Effector memory CD8-positive, alpha-beta T cell (primary cell): Measurements from ENCODE around the gene ZGPAT.

Experiments
- ATAC-seq: fragments of 150-1000 bp; cut with Tn5 transposase; replicated peaks from 2 replicates; pipeline ENCODE4 v1.10.0; 2021; ENCODE audit warnings: mild to moderate bottlenecking, moderate library complexity
- DNase-seq, 3 experiments: peaks; one replicate each; pipeline ENCODE4 v3.0.0; 2021
- H3K27ac Mint-ChIP-seq, 2 donors: one replicate each; pipeline ENCODE4 v1.8.0; 2022; ENCODE audit warnings: mild to moderate bottlenecking in 2 of 2, mixed read lengths in 2 of 2, moderate library complexity in 2 of 2
- H3K27me3 Mint-ChIP-seq, 2 donors: one replicate each; pipeline ENCODE4 v1.8.0; 2022; ENCODE audit warnings: mixed read lengths in 2 of 2
- H3K36me3 Mint-ChIP-seq: one replicate; pipeline ENCODE4 v1.8.0; 2022; ENCODE audit warnings: mild to moderate bottlenecking, moderate library complexity, mixed read lengths; ENCODE audit not compliant: insufficient read depth
- H3K4me1 Mint-ChIP-seq, 2 donors: one replicate each; pipeline ENCODE4 v1.8.0; 2022; ENCODE audit warnings: low read depth in 2 of 2, mixed read lengths in 2 of 2
- H3K4me3 Mint-ChIP-seq, 2 donors: one replicate each; pipeline ENCODE4 v1.8.0; 2022; ENCODE audit warnings: mild to moderate bottlenecking in 2 of 2, mixed read lengths in 2 of 2, moderate library complexity in 2 of 2
- H3K9me3 Mint-ChIP-seq, 2 donors: one replicate each; pipeline ENCODE4 v1.8.0; 2022; ENCODE audit warnings: mixed read lengths in 2 of 2

The ZGPAT gene

DNA sequence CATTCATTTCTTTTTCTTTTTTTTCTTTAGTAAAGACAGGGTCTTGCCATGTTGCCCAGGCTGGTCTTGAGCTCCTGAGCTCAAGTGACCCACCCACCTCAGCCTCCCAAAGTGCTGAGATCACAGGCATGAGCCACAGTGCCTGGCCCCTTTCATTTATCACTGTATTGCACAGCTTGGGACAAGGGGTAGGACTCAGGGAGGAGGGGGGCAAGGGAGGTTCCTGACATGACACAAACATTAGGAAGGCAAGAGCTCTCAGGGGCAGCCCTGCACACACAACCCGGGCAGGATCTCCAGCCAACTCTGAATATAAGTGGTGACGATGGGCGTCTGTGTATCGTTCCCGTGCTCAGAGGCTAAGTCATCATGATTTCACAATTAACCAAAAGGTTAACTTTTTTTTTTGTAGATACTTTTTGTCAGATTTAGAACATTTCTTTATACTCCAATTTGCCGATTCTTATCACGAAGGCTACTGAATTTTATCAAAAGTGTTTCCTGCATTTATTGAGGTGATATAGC lies 51.6 kb downstream of the ZGPAT start:
- DNase-seq = no peak
- no peak overlapping the region for H3K27ac Mint-ChIP-seq
- H3K4me1 Mint-ChIP-seq = peaks cover 26% of the 10 kb centered on the region in 2 donors
- no peaks in the 10 kb centered on the region for H3K9me3 Mint-ChIP-seq
- H3K4me3 Mint-ChIP-seq = peak overlapping the region in 1 of 2 donors; percentile 2
- H3K36me3 Mint-ChIP-seq = peaks cover 3% of the 10 kb centered on the region
- H3K27me3 Mint-ChIP-seq = no peaks in the 10 kb centered on the region
- no peak for ATAC-seq

DNA sequence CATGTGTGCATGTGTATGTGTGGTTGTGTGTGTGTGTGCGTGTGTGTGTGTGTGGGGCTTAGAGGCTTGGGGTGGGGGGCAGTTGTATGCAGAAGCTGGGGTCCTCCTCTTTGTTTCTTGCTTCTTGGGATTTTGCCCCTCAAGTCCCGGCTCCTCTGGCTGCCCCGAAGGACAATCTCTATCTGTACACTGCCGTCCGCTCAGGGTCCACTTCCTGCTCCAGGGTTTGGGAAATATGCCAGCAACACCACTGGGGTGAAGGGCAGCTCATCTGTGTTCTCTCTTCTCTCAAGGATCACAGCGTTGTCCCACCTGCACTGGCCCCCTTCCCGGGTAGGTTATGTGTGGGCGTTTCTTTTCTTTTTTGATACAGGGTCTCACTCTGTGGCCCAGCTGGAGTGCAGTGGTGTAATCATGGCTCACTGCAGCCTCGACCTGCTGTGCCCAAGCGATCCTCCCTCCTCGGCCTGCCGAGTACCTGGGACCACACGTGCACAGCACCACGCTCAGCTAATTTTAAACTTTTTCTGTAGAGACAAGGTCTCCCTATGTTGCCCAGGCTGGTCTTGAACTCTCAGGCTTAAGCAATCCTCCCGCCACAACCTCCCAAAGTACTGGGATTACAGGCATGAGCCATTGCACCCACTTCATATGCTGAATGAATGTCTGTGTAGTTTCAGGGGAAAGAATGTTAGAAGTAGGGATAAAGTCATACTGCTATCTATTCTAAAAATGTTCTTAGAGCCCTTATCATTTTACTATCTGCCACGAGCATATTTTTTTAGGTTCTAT lies 57.4 kb downstream of the ZGPAT start:
- Mint-ChIP-seq H3K4me1 (peaks cover 0 to 2% of the 10 kb centered on the region in 2 donors), H3K9me3 (no peaks in the 10 kb centered on the region)
- no peak for ATAC-seq

DNA sequence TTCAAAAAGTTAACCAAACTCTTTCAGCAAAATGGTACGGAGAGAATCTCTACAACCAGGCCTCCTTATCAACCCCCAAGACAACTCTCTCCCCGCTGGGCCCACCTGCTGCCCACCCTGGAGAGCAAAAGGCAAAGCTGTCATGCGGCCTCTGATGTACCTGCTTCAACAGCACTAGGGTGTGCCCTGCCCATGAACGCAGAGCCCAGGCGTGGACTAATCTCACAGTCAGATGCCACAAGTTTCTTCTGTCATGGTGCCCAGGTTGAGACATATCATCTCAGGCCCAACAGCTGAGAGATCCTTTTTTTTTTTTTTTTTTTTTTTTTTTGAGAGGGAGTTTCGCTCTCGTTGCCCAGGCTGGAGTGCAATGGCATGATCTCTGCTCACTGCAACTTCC lies 58.1 kb downstream of the ZGPAT start:
- DNase-seq = no peak
- Mint-ChIP-seq H3K27me3 (peaks cover 0 to 7% of the 10 kb centered on the region in 2 donors), H3K4me3 (no peak overlapping the region), H3K4me1 (peaks cover 0 to 2% of the 10 kb centered on the region in 2 donors), H3K9me3 (no peaks in the 10 kb centered on the region), H3K36me3 (no peaks in the 10 kb centered on the region), H3K27ac (no peak overlapping the region)
- no peak for ATAC-seq

More for the DNA sequence above, 57.4 kb downstream of the ZGPAT start:
- Mint-ChIP-seq H3K27ac (no peak overlapping the region), H3K4me3 (no peak overlapping the region), H3K36me3 (no peaks in the 10 kb centered on the region), H3K27me3 (peaks cover 0 to 7% of the 10 kb centered on the region in 2 donors)
- no peak for DNase-seq

DNA sequence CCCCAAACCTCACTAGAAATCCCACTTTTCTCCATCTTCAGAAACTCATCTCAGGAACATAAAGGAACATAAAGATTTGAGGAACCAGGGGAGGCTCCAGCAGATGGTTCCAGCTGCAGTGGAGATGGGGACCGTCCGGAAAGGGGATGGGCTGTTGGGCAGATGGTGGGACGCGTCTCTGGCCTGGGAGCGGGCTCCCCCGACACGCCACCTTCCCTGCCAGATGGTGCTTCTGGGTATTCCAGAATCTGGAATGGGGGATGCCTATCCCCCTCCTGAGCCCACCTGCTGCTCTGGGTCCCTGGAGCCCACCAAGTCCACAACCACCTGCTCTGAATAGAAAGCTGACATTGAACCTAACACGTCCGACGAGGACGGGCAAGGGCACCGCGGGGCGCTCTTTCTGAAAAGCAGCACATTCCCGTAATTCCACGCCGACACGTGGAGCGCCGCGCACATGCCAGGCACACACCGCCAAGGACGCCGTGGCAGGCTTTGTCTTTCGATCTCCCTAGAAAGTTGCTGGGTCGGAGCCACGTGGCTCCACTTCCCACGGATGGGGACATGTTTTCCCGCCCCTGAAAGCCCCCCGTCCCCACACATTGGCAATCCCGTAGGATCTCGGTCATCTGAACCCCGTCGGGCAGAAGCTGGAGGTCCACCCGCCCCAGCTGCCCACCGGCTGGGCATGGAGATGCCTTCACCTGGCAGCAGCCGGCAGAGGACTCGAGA lies 59.0 kb downstream of the ZGPAT start:
- H3K27ac Mint-ChIP-seq = no peak overlapping the region
- no peak overlapping the region for H3K4me3 Mint-ChIP-seq
- H3K36me3 Mint-ChIP-seq = no peaks in the 10 kb centered on the region
- peaks cover 0 to 7% of the 10 kb centered on the region in 2 donors for H3K27me3 Mint-ChIP-seq
- DNase-seq (no peak), ATAC-seq (no peak)
- peaks cover 0 to under 1% of the 10 kb centered on the region in 2 donors for H3K4me1 Mint-ChIP-seq
- H3K9me3 Mint-ChIP-seq = no peaks in the 10 kb centered on the region

DNA sequence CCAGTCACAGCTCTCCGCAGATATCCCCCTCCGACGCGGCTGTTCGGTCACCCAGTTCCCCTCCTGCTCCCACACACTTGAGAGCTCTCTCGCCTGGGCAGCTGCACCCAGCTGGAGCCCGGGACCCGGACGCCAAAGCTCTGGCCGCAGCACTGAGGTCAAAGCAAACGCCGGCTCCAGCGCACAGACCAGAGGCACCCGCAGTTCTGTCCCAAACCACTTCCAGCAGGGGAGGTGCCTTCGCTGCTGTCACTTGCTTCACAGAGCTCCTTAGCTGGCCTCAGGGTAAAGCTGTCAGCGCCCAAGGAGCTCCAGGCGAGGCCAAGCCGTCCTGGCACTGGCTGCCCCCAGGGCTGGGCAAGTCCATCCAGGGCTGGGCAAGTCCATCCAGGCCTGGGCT lies 59.6 kb downstream of the ZGPAT start:
- ATAC-seq = no peak
- DNase-seq = no peak
- Mint-ChIP-seq H3K9me3 (no peaks in the 10 kb centered on the region), H3K27me3 (peaks cover 0 to 7% of the 10 kb centered on the region in 2 donors), H3K4me3 (no peak overlapping the region), H3K36me3 (no peaks in the 10 kb centered on the region), H3K27ac (no peak overlapping the region), H3K4me1 (no peaks in the 10 kb centered on the region)

DNA sequence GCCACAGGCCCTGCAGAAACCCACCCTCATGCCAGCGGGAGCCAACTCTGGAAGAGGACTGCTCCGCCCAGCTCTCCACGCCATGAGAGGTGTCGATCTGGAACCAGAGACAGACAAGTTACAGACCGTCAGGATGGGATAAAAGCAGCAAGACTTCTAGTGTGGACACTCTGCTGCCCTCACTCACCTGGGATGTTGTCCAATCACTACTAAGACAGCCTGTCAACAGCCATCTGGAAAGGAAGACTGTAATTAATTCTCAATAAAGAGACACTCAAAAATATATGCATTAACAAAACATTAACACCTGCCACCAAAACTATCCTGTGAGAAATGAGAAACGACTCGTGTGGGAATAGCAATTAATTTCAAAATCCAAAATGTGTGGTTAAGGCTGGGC lies 60.0 kb downstream of the ZGPAT start:
- no peak for DNase-seq
- no peak for ATAC-seq
- Mint-ChIP-seq H3K4me1 (no peaks in the 10 kb centered on the region), H3K27me3 (peaks cover 0 to 7% of the 10 kb centered on the region in 2 donors), H3K27ac (no peak overlapping the region), H3K36me3 (peaks cover 2% of the 10 kb centered on the region), H3K9me3 (no peaks in the 10 kb centered on the region), H3K4me3 (no peak overlapping the region)

DNA sequence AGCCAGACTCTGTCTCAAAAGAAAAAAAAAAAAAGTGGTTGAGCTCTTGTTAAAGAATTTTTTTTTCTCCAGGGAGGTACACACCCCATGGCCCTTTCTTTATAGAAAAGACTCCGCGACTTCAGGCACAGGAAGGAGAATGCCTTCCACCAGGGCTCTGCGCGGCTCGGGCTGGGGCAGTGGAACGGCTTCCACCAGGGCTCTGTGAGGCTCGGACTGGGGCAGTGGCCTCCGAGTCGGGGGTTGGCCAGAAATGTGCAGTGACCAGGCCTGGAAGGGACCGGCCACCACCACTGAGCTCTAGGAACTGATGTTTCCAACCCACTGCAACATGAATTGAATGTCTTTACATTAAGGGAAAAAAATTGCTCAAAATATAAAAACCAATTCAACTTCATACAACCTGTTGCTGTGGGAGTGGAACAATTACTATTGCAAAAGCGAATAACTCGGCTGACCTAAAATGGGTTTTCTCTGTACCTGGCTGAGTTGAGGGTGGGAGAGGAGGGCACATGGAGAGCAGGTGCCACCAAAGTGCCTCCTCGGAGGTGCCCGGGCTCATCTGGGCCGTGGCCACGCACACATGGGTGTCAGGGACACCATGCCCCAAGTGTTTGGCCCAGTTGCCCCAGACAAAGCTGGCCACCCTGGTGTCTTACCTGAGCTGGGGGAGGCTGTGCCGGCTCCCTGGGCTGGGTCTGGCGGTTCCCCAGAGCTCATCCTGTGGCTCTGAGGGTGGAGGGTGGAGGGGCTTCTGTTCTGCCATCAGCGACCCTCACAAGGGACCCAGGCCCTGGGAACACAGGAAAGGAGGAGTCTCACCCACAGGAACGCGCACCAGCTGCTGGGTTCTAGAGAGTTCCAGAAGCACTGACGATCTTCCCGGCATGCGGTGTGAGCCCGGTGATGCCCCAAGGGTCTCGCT lies 61.0 kb downstream of the ZGPAT start:
- DNase-seq (no peak), ATAC-seq (no peak)
- no peak overlapping the region for H3K4me3 Mint-ChIP-seq
- no peaks in the 10 kb centered on the region for H3K4me1 Mint-ChIP-seq
- peaks cover 0 to 7% of the 10 kb centered on the region in 2 donors for H3K27me3 Mint-ChIP-seq
- H3K27ac Mint-ChIP-seq = no peak overlapping the region
- peaks cover 2% of the 10 kb centered on the region for H3K36me3 Mint-ChIP-seq
- no peaks in the 10 kb centered on the region for H3K9me3 Mint-ChIP-seq

DNA sequence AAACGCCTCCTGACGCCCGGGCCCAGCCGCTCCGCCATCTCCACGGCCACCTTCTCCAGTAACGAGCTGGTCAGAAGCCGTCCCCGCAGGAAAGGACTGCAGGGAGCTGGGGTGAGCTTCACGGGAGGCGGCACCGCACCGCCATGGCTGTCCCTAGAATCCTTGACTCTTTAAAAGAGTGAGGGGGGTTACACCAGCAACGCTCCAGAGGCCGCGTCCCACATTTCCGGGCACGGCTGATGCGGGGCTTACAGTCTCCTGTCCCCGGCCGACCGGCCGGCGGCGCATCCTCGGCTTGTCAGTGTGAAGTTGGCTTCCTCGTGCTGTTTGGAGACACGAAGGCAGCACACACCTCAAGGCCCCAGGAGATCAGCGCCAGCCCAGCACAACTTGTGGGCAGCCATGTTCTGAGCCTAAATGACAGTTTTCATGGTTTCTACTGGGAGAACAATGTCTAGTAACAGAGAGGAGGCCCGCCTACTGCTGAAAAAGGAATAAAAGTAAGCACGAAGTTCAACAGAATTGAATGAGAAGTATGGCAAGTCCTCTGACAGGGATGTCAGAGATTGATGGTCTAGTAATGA lies 62.1 kb downstream of the ZGPAT start:
- H3K36me3 Mint-ChIP-seq = peaks cover 2% of the 10 kb centered on the region
- DNase-seq = no peak
- H3K4me3 Mint-ChIP-seq = no peak overlapping the region

DNA sequence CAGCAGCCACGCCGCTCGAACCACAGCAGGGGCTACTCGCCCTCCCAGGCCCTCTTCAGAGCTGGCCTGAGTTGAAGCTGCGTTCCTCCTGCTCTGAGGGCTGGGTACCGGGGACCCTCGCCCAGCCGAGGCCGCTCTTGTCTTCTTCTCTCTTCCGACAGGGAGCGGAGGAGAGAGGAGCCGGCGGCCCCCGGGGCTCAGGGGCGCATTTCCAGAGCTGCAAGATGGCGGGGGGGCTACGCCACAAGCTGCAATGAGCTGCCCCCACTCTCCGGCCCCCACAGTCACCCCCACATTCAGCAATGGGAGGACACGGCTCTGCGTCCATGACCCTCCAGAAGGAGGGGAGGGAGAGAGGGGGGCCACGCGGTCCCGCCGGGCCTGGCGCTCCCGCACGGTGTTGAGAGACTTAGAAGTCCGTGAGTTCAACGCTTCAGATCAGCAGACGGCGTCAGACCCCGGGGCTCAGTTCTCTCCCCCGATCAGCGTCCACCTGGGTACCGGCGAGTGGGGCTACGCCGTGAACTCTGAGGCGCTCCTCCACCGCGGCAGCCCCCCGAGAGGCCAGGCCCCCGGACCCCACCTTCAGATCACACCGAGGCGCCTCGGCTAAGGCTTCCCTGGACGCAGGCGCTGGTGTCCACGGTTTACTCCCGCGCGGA lies 63.3 kb downstream of the ZGPAT start:
- ATAC-seq = no peak
- Mint-ChIP-seq H3K4me3 (no peak overlapping the region), H3K36me3 (peaks cover 5% of the 10 kb centered on the region), H3K27ac (no peak overlapping the region), H3K9me3 (no peaks in the 10 kb centered on the region), H3K4me1 (no peaks in the 10 kb centered on the region), H3K27me3 (peaks cover 0 to 7% of the 10 kb centered on the region in 2 donors)
- DNase-seq = no peak

More for the DNA sequence above, 62.1 kb downstream of the ZGPAT start:
- H3K9me3 Mint-ChIP-seq = no peaks in the 10 kb centered on the region
- ATAC-seq = no peak
- H3K27ac Mint-ChIP-seq = no peak overlapping the region
- peaks cover 0 to 7% of the 10 kb centered on the region in 2 donors for H3K27me3 Mint-ChIP-seq
- no peaks in the 10 kb centered on the region for H3K4me1 Mint-ChIP-seq

DNA sequence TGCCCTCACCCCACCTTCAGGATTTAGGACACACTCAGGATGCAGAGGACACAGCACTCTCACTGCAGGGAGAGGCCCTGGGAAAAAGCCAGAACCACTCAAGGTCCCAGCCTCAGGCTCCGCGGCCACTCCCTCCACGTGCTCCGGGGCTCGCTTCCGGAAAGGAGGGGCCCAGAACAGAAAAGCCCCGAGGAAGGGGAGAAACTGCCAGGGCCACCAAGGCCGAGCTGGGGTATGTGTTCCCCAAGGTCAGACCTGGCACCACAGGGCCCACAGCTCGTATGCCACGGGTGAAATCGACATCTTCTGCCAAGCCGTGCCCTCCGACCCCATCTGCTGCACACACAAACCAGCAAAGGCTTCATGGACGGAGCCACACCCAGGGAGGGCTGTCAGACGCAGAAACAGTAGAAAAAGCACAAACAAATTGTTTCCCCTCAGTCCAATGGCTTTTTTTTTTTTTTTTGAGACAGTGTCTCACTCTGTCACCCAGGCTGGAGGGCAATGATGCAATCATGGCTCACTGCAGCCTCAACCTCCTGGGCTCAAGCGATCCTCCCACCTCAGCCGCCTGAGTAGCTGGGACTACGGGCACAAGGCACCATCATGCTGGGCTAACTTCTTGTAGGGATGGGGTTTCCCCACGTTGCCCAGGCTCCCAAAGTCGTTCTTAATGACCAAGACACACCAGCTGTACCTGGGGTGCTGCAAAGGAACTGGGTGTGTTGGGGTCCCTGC lies 65.1 kb downstream of the ZGPAT start:
- Mint-ChIP-seq H3K9me3 (no peaks in the 10 kb centered on the region), H3K27me3 (no peaks in the 10 kb centered on the region), H3K36me3 (peaks cover 5% of the 10 kb centered on the region), H3K4me3 (no peak overlapping the region), H3K27ac (no peak overlapping the region), H3K4me1 (no peaks in the 10 kb centered on the region)
- DNase-seq (no peak), ATAC-seq (no peak)

DNA sequence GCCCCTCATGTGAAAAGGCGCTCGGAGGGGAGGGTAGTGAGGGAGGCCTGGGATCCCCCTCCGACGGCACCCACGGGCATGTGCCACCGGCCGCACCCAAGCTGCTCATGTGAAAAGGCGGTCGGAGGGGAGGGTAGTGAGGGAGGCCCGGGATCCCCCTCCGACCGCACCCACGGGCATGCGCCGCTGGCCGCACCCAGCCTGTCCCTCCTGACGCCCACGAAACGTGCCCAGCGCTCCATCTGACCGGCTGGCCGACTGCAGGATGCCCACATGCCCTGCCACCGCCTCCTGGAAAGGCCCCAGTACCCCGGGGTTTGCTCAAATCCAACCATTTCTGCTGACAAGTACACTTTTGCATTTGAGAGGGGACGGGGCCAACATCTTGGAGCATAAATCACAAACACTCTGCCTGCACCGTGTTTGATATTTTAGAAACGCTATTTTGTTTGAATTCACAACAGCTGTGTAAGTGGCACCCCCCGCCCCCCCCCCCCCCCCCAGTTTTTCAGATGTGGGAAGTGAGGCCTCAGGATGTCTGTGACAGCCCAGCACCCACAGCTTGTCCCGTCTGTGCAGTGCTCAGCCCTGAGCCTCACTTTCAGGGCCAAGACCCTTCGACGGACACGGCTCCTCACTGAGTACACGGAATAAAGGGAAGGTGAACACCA lies 65.9 kb downstream of the ZGPAT start:
- no peak overlapping the region for H3K27ac Mint-ChIP-seq
- H3K36me3 Mint-ChIP-seq = peaks cover 5% of the 10 kb centered on the region
- DNase-seq (no peak), ATAC-seq (no peak)
- no peaks in the 10 kb centered on the region for H3K27me3 Mint-ChIP-seq
- no peaks in the 10 kb centered on the region for H3K4me1 Mint-ChIP-seq
- H3K4me3 Mint-ChIP-seq = no peak overlapping the region
- no peaks in the 10 kb centered on the region for H3K9me3 Mint-ChIP-seq
